ENCODE measurements around the gene WDR36.

DNA sequence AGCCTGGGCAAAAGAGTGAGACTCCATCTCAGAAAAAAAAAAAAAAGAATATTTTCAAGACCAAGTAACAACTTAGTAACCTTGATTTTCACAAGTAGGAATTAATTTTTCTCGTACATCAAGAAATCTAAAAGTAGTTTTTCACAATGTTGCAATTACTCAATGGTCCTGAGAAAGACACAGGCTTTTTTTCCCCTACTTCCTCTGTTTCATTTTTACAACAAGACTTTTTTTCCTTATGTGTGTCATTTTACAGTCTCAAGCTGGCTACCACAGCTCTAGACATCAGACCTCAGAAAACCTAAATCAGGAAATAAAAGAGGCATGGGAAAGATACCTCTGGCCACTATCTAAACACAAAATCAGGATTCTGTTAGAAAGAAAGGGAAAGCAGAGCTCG is 45.9 kb downstream of the WDR36 start:
- TF ChIP-seq CTCF (IDR thresholded peaks at IDR 0.05) (no peak), POLR2A (IDR thresholded peaks at IDR 0.05) (no peak)

Data from body of pancreas (tissue), 4 donors.